H1 (cell line): ENCODE data around the gene GLTP. TPM values are rescaled to one million over a fixed set of nuclear protein-coding genes. Genes with fewer than 3 reads are reported as not detected.

Experiments used
- CTCF ChIA-PET: fragments of 300-600 bp; sonication (Branson Sonifier 250); formaldehyde crosslinking; loops from one replicate; lab custom pipeline; 2021; ENCODE audit not compliant: partially characterized antibody; lab: Charles Lee
- POLR2A ChIA-PET: fragments of 300-600 bp; sonication (Branson Sonifier 250); formaldehyde crosslinking; loops from one replicate; lab custom pipeline; 2021; ENCODE audit warnings: inconsistent platforms; ENCODE audit not compliant: partially characterized antibody; lab: Charles Lee
- DNase-seq, 2 experiments: peaks; one replicate each; pipeline versions ENCODE4 v3.0.0 to v3.0.0-alpha.2; 2010 to 2022; ENCODE audit warnings: low spot score in 2 of 2, low read depth in 1 of 2, mixed read lengths in 1 of 2
- FAIRE-seq: peaks from 2 replicates; lab custom pipeline; 2011; peaks lifted over from hg19 to GRCh38; lab: Jason Lieb, UNC
- H2AFZ ChIP-seq: 2 replicates; pipeline ENCODE4 v1.8.1; 2012; ENCODE audit warnings: low read length, inconsistent platforms
- H2AK5ac ChIP-seq: 2 replicates; pipeline ENCODE4 v1.6.1; 2013; ENCODE audit warnings: low read depth, low read length
- H2BK120ac ChIP-seq: replicated peaks from 2 replicates; pipeline ENCODE3; 2013; ENCODE audit warnings: low read depth, low read length, inconsistent platforms
- H2BK12ac ChIP-seq: 2 replicates; pipeline ENCODE4 v1.6.1; 2013; ENCODE audit warnings: low read depth, low read length
- H2BK15ac ChIP-seq: 2 replicates; pipeline ENCODE4 v1.6.1; 2013; ENCODE audit warnings: low read length
- H2BK20ac ChIP-seq: 2 replicates; pipeline ENCODE4 v1.6.1; 2013; ENCODE audit warnings: low read length
- H2BK5ac ChIP-seq: 2 replicates; pipeline ENCODE4 v1.6.1; 2013; ENCODE audit warnings: low read depth, low read length
- H3K14ac ChIP-seq: 2 replicates; pipeline ENCODE4 v1.6.1; 2013; ENCODE audit warnings: inconsistent platforms; ENCODE audit not compliant: insufficient read length
- H3K18ac ChIP-seq: 2 replicates; pipeline ENCODE4 v1.6.1; 2013; ENCODE audit warnings: low read length; ENCODE audit errors: extremely low read depth
- H3K23ac ChIP-seq: 2 replicates; pipeline ENCODE4 v1.6.1; 2013; ENCODE audit warnings: inconsistent platforms; ENCODE audit not compliant: insufficient read length
- H3K23me2 ChIP-seq: 2 replicates; pipeline ENCODE4 v1.6.1; 2013; ENCODE audit warnings: low read depth, low read length
- H3K27ac ChIP-seq: 2 replicates; pipeline ENCODE4 v1.6.1; 2011; ENCODE audit warnings: low read depth, low read length, inconsistent platforms
- H3K27me3 ChIP-seq, 4 experiments: replicated peaks in 1 of 4; 1 replicate in 1 of 4; 2 replicates in 3 of 4; pipeline versions ENCODE4 v1.6.1 to v1.8.1; 2011 to 2013; ENCODE audit warnings: low read length in 3 of 4, mild to moderate bottlenecking in 3 of 4, inconsistent platforms in 2 of 4, mixed read lengths in 2 of 4, moderate library complexity in 1 of 4; ENCODE audit not compliant: control insufficient read depth in 3 of 4, insufficient read depth in 3 of 4; ENCODE audit errors: extremely low read depth in 1 of 4
- H3K36me3 ChIP-seq, 4 experiments: 2 replicates each; pipeline versions ENCODE4 v1.6.1 to v1.8.1; 2011 to 2013; ENCODE audit warnings: mild to moderate bottlenecking in 4 of 4, low read length in 3 of 4, moderate library complexity in 2 of 4, control low read depth in 1 of 4, inconsistent platforms in 1 of 4; ENCODE audit not compliant: insufficient read depth in 4 of 4, control insufficient read depth in 2 of 4
- H3K4ac ChIP-seq: replicated peaks from 2 replicates; pipeline ENCODE3; 2013; ENCODE audit warnings: low read length, low read depth, mixed read lengths, inconsistent platforms; ENCODE audit not compliant: insufficient read length
- H3K4me1 ChIP-seq, 4 experiments: replicated peaks in 1 of 4; 1 replicate in 1 of 4; 2 replicates in 3 of 4; pipeline versions ENCODE4 v1.6.1 to v1.8.1; 2011 to 2013; ENCODE audit warnings: low read length in 3 of 4, inconsistent platforms in 2 of 4, mixed read lengths in 1 of 4; ENCODE audit not compliant: insufficient read depth in 4 of 4, control insufficient read depth in 3 of 4
- H3K4me2 ChIP-seq, 2 experiments: 2 replicates each; pipeline versions ENCODE4 v1.6.1 to v1.8.1; 2011 to 2013; ENCODE audit warnings: low read depth in 2 of 2, low read length in 2 of 2, control low read depth in 1 of 2, inconsistent platforms in 1 of 2, mild to moderate bottlenecking in 1 of 2; ENCODE audit not compliant: insufficient read depth in 1 of 2
- H3K4me3 ChIP-seq, 4 experiments: fragments of 200-600, 300-600 bp in 1 of 4; sonication (generic), shearing (Covaris generic), sonication (Bioruptor Twin) in 1 of 4; 2 replicates each; pipeline versions ENCODE4 v1.5.1 to v1.8.1; 2011 to 2016; ENCODE audit warnings: low read length in 4 of 4, low read depth in 3 of 4, control low read depth in 2 of 4, inconsistent platforms in 2 of 4, mild to moderate bottlenecking in 2 of 4, mixed read lengths in 1 of 4, moderate library complexity in 1 of 4; ENCODE audit not compliant: insufficient read depth in 2 of 4; ENCODE audit errors: extremely low read depth in 1 of 4
- H3K56ac ChIP-seq: replicated peaks from 2 replicates; pipeline ENCODE3; 2013; ENCODE audit warnings: low read depth, mild to moderate bottlenecking, mixed read lengths, low read length, inconsistent platforms; ENCODE audit not compliant: insufficient read length
- H3K79me1 ChIP-seq: 2 replicates; pipeline ENCODE4 v1.6.1; 2013; ENCODE audit warnings: low read depth, low read length, control low read depth
- H3K79me2 ChIP-seq, 2 experiments: 2 replicates each; pipeline versions ENCODE4 v1.6.1 to v1.8.1; 2012 to 2013; ENCODE audit warnings: low read length in 2 of 2, mild to moderate bottlenecking in 2 of 2, inconsistent platforms in 1 of 2; ENCODE audit not compliant: insufficient read depth in 2 of 2, control insufficient read depth in 1 of 2
- H3K9ac ChIP-seq, 4 experiments: replicated peaks in 1 of 4; 1 replicate in 1 of 4; 2 replicates in 3 of 4; pipeline versions ENCODE4 v1.6.1 to v1.8.1; 2011 to 2013; ENCODE audit warnings: low read depth in 3 of 4, low read length in 3 of 4, control low read depth in 2 of 4, mild to moderate bottlenecking in 2 of 4, moderate library complexity in 2 of 4, inconsistent platforms in 1 of 4; ENCODE audit errors: extremely low read depth in 1 of 4
- H3K9me3 ChIP-seq, 2 experiments: 2 replicates each; pipeline versions ENCODE4 v1.6.1 to v1.8.1; 2012 to 2013; ENCODE audit warnings: mild to moderate bottlenecking in 2 of 2, moderate library complexity in 2 of 2, control low read depth in 1 of 2, inconsistent platforms in 1 of 2, low read depth in 1 of 2, low read length in 1 of 2, mixed read lengths in 1 of 2; ENCODE audit not compliant: insufficient read depth in 2 of 2
- H4K20me1 ChIP-seq, 2 experiments: replicated peaks in 1 of 2; 2 replicates each; pipeline versions ENCODE3 to v1.8.1; 2011 to 2013; ENCODE audit warnings: inconsistent platforms in 2 of 2, low read length in 2 of 2, mild to moderate bottlenecking in 1 of 2; ENCODE audit not compliant: insufficient read depth in 2 of 2, control insufficient read depth in 1 of 2
- H4K5ac ChIP-seq: 2 replicates; pipeline ENCODE4 v1.6.1; 2013; ENCODE audit warnings: low read length, low read depth, mixed read lengths, inconsistent platforms; ENCODE audit not compliant: insufficient read length
- H4K8ac ChIP-seq: 2 replicates; pipeline ENCODE4 v1.8.0; 2013; ENCODE audit warnings: mild to moderate bottlenecking, moderate library complexity, low read length, inconsistent platforms; ENCODE audit not compliant: insufficient read depth; ENCODE audit errors: extremely low read depth
- H4K91ac ChIP-seq: replicated peaks from 2 replicates; pipeline ENCODE3; 2013; ENCODE audit warnings: low read length, mixed read lengths, inconsistent platforms; ENCODE audit not compliant: insufficient read length
- BCL11A ChIP-seq, 2 experiments: IDR thresholded peaks; one replicate each; pipeline ENCODE4 v1.6.1; 2011; ENCODE audit warnings: low read depth in 2 of 2, low read length in 2 of 2, mild to moderate bottlenecking in 2 of 2
- CBX5 ChIP-seq: fragments of 300-800, 300-1000 bp; sonication (generic); IDR thresholded peaks from 2 replicates; pipeline ENCODE4 v1.7.1; 2016; ENCODE audit warnings: antibody characterized with exemption, low read length, low read depth
- CBX8 ChIP-seq: fragments of 300-800, 300-1000 bp; sonication (generic); IDR thresholded peaks from 2 replicates; pipeline ENCODE4 v1.7.1; 2016; ENCODE audit warnings: low read depth, low read length, borderline replicate concordance
- EP300 ChIP-seq, 2 experiments: IDR thresholded peaks; 1 replicate in 1 of 2; 2 replicates in 1 of 2; pipeline ENCODE4 v1.6.1; 2011 to 2012; ENCODE audit warnings: low read depth in 2 of 2, low read length in 2 of 2, mild to moderate bottlenecking in 2 of 2, borderline replicate concordance in 1 of 2, inconsistent platforms in 1 of 2, moderate library complexity in 1 of 2
- GTF2F1 ChIP-seq: IDR thresholded peaks from 2 replicates; pipeline ENCODE4 v1.6.1; 2012; ENCODE audit warnings: low read depth, low read length, improper control_type of control experiment, borderline replicate concordance
- JUND ChIP-seq: IDR thresholded peaks from 2 replicates; pipeline ENCODE4 v1.6.1; 2011; ENCODE audit warnings: mild to moderate bottlenecking, improper control_type of control experiment, low read length
- KDM5A ChIP-seq: fragments of 200-600 bp; IDR thresholded peaks from 2 replicates; pipeline ENCODE4 v1.7.1; 2012; ENCODE audit warnings: mild to moderate bottlenecking, low read length, inconsistent platforms, mixed read lengths
- MAX ChIP-seq: IDR thresholded peaks from 2 replicates; pipeline ENCODE4 v1.6.1; 2012; ENCODE audit warnings: inconsistent platforms
- RAD21 ChIP-seq, 2 experiments: IDR thresholded peaks in 1 of 2; conservative IDR thresholded peaks in 1 of 2; 2 replicates each; pipeline ENCODE4 v1.6.1; 2011; ENCODE audit warnings: low read depth in 2 of 2, low read length in 2 of 2, improper control_type of control experiment in 1 of 2, inconsistent platforms in 1 of 2, mild to moderate bottlenecking in 1 of 2, moderate library complexity in 1 of 2
- RNF2 ChIP-seq: fragments of 200-900, 300-1000 bp; sonication (generic); IDR thresholded peaks from 2 replicates; pipeline ENCODE4 v1.7.1; 2016; ENCODE audit warnings: borderline replicate concordance, low read depth, mild to moderate bottlenecking, antibody characterized with exemption, low read length; ENCODE audit not compliant: poor library complexity, severe bottlenecking; ENCODE audit errors: missing control alignments
- SIX5 ChIP-seq: IDR thresholded peaks from 2 replicates; pipeline ENCODE4 v1.6.1; 2011; ENCODE audit warnings: mild to moderate bottlenecking, low read depth, low read length
- TBP ChIP-seq: IDR thresholded peaks from 2 replicates; pipeline ENCODE4 v1.6.1; 2011; ENCODE audit warnings: low read depth, low read length, improper control_type of control experiment
- TEAD4 ChIP-seq: IDR thresholded peaks from 2 replicates; pipeline ENCODE4 v1.6.1; 2012; ENCODE audit warnings: low read depth, low read length, inconsistent platforms, mixed read lengths
- WGBS, 2 experiments: shearing (Covaris generic) in 1 of 2; methylation state at CpG; one replicate each; pipeline versions ENCODE4 v1.1.6 to v1.1.7; 2013 to 2015; ENCODE audit warnings: low lambda C conversion rate in 2 of 2, mixed read lengths in 2 of 2, inconsistent platforms in 1 of 2, low coverage in 1 of 2, missing lambda C conversion rate in 1 of 2; ENCODE audit not compliant: insufficient replicate concordance in 2 of 2, insufficient coverage in 1 of 2, insufficient read length in 1 of 2; ENCODE audit errors: extremely low coverage in 1 of 2, missing lambda C conversion rate in 1 of 2; 5-methylcytosine and 5-hydroxymethylcytosine counted together
- polyA plus RNA-seq, 7 experiments: library from polyadenylated mRNA; depleted of rRNA in 3 of 7; stranded (reverse) in 5 of 7; unstranded in 2 of 7; fragments of >200 nt in 5 of 7; fragments of 200-250 nt in 2 of 7; gene quantifications; 1 replicate in 5 of 7; 2 replicates in 1 of 7; 4 replicates in 1 of 7; pipeline versions ENCODE4 v1.2.1 to v1.2.3, GENCODE V29; 2011 to 2013; ENCODE audit warnings: missing spikeins in 2 of 7, mixed read lengths in 2 of 7
- total RNA-seq: library from RNA; stranded (reverse); fragmentation: NEBNext Ultra II Directional; extraction: Animal tissue kit (Norgen Biotek cat#: 25700); gene quantifications from 2 replicates; pipeline ENCODE4 v1.2.1, GENCODE V29; 2021

The GLTP gene
- total and polyA plus RNA-seq, 2 of the 8 experiments (the other 6 are each of a cell fraction or from before 2014, with no cell fraction given): 9.8 to 26.1 TPM

GRCh38 chr12:109894939-109895338 is 14.6 kb upstream of the GLTP start:
- Histone ChIP-seq H3K27me3 (peaks cover 24 to 51% (median 48%) of the 10 kb centered on the region in 4 experiments), H3K4ac (no peak overlapping the region), H3K79me1 (no peaks in the 10 kb centered on the region), H3K14ac (no peak overlapping the region), H3K23me2 (no peaks in the 10 kb centered on the region), H2BK15ac (no peak overlapping the region), H3K18ac (no peak overlapping the region), H3K79me2 (no peaks in the 10 kb centered on the region), H3K4me2 (no peak overlapping the region), H2BK12ac (no peak overlapping the region), H4K20me1 (peaks cover 0 to 2% of the 10 kb centered on the region in 2 experiments), H2BK20ac (no peak overlapping the region), H3K4me1 (no peaks in the 10 kb centered on the region), H3K9me3 (no peaks in the 10 kb centered on the region), H3K27ac (no peak overlapping the region), H3K36me3 (no peaks in the 10 kb centered on the region), H2BK120ac (no peak overlapping the region), H4K5ac (no peak overlapping the region), H2AFZ (no peak overlapping the region), H3K56ac (no peak overlapping the region), H2BK5ac (no peak overlapping the region), H3K9ac (no peak overlapping the region), H3K4me3 (no peak overlapping the region), H4K8ac (no peak overlapping the region), H3K23ac (no peak overlapping the region), H4K91ac (no peak overlapping the region), H2AK5ac (no peak overlapping the region)
- FAIRE-seq: no peak
- no peak for DNase-seq
- WGBS, 2 experiments: 83% methylated on average over 4 of the region's 4 CpGs; no CpG with 5 or more reads in 1 of the 2 experiments
- CTCF ChIA-PET: interaction anchor here (1.2 to 2.1 kb wide), 3 partner anchors 16 to 50 kb away, joined by 3 to 12 read pairs (median 4); no protein-coding TSS in a partner anchor
- POLR2A ChIA-PET: interaction anchor here (2.2 kb wide), 1 partner anchor 14 kb away, joined by 8 read pairs; the partner anchor contains the start of gene GLTP
- TF ChIP-seq SIX5: no peak
- TF ChIP-seq TBP: no peak
- TF ChIP-seq JUND: no peak
- no peak for TF ChIP-seq RNF2
- no peak for TF ChIP-seq MAX
- TF ChIP-seq EP300 (IDR thresholded peaks at IDR 0.05; ENCODE audit: borderline replicate concordance in 1 of 2, low read depth in 2 of 2, low read length in 2 of 2): no peak
- TF ChIP-seq CBX5: no peak
- no peak for TF ChIP-seq TEAD4
- no peak for TF ChIP-seq BCL11A (IDR thresholded peaks at IDR 0.05; ENCODE audit: low read depth in 2 of 2, low read length in 2 of 2)
- TF ChIP-seq KDM5A: no peak
- TF ChIP-seq CBX8: no peak
- TF ChIP-seq RAD21 (IDR thresholded peaks at IDR 0.05 in 1 of 2, conservative IDR thresholded peaks at IDR 0.05 in 1 of 2; ENCODE audit: low read depth in 2 of 2, low read length in 2 of 2): no peak
- no peak for TF ChIP-seq GTF2F1
